Activated CD8-positive, alpha-beta memory T cell treated with anti-CD3 and anti-CD28 coated beads, Interleukin-2, amount 50 U/mL, for 24 hours (primary cell): ENCODE data around the gene MAP3K14.

Experiments
- DNase-seq: peaks from one replicate; pipeline ENCODE4 v3.0.0-alpha.2; 2020; ENCODE audit errors: extremely low read depth

Gene MAP3K14

DNA sequence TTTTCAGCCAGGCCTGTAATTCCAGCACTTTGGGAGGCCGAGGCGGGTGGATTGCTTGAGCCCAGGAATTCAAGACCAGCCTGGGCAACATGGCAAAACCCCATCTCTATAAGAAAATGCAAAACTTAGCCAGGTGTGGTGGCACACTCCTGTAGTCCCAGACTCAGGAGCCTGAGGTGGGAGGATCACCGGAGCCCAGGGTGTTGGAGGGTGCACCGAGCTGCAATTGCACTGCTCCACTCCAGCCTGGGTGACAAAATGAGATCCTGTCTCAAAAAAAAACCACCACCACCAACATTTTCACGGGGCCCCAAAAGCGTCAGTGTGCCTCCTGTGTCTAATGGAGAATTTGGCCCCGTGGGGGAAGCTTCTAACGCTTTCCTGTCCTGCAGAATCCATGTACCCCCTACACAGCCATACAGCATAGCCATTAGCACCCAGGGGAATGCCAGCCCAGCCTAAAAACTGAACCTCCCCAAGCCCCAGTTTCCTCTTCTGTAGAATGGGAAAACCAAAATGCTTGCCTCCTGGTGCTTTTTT, 22.2 kb upstream of the MAP3K14 start:
- DNase-seq = no peak

DNA sequence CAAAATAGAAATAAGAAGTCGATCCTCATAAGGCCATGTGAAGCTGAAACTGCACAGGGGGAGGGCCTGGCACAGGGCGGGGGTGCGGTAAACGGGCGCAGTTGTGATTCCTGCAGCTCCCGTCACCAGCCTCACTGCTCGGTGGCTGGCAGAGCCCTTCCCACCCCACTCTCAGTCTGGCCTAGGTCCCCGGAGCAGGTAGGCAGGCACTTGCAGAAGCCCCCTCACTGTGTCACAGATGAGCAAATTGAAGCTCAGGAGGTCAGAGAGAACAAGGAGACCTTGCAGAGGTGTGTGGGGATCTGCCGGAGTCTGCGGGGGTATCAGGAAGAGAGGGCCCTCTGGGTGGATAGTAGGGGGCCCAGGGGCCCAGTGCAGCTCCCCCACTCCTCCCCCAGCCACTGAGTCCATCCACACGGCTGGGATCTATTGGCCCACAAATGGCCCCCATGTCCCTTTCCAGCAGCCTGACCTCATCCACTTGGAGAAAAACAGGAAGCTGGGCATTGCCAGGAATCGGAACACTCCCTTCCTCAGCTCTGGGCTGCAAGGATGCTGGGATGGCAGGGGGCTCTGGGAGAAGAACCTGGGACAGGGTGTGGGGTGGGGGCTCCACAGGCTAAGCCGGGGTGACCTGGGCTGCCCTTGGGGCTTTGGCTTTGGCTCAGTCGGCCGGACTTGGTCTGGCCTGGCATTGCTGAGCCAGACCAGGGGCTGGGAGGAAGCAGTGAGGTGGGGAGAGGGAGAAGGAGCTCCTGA, 21.4 kb upstream of the MAP3K14 start:
- no peak for DNase-seq

DNA sequence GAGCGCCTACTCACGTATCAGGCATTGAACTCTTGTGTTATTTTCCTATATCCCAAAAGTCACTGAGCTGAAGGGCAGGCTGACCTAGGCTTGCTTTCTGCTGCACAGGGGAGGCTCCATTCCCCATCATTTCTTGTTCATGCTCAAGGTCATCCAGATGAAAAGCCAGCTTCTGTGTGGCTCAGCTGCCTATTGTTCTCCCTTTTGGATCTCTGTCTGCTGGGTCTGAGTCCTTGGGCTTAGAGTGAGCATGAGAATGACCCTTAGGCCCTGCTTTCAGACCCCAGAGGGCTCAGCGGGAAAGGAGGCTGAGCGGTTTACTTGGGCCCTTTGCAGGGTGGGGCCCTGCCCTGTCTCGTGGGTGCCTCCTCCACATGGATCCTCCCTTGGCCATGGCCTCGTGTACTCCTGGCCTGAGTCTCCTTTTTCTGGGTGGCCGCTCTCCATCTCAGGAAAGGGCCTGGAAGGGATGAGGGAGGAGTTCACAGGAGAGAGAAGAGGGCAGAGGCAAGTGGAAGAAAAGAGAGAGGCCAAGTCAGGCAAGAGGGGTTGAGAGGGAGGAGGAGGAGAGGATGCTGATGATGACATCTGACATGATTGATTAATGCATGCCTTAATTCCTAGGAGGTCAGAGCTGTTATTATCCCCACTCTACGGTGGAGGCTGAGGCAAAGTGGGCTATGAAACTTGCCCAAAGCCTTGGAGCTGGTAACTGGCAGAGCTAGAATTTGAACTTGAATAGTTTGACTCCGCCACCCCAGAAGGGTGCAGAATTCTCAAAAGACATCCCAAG, 19.8 kb upstream of the MAP3K14 start:
- no peak for DNase-seq

DNA sequence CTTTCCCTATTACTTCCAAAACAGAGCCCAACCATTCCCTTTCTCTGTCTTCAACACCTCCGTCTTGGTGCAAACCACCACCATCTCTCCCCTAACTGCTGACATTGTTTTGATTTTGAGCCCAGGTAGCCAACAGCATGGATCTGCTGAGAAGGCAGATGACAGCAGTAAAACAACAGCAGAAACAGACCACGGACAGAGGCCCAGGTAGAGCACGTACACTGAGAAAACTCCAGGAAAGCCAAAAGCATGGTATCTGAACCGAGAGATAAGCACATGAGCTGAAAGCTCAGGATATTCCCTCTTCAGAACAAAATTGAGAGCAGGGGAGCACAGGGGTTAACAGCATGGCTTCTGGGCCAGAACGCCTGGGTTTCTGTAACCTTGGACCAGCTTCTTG, 18.9 kb upstream of the MAP3K14 start:
- DNase-seq = no peak

DNA sequence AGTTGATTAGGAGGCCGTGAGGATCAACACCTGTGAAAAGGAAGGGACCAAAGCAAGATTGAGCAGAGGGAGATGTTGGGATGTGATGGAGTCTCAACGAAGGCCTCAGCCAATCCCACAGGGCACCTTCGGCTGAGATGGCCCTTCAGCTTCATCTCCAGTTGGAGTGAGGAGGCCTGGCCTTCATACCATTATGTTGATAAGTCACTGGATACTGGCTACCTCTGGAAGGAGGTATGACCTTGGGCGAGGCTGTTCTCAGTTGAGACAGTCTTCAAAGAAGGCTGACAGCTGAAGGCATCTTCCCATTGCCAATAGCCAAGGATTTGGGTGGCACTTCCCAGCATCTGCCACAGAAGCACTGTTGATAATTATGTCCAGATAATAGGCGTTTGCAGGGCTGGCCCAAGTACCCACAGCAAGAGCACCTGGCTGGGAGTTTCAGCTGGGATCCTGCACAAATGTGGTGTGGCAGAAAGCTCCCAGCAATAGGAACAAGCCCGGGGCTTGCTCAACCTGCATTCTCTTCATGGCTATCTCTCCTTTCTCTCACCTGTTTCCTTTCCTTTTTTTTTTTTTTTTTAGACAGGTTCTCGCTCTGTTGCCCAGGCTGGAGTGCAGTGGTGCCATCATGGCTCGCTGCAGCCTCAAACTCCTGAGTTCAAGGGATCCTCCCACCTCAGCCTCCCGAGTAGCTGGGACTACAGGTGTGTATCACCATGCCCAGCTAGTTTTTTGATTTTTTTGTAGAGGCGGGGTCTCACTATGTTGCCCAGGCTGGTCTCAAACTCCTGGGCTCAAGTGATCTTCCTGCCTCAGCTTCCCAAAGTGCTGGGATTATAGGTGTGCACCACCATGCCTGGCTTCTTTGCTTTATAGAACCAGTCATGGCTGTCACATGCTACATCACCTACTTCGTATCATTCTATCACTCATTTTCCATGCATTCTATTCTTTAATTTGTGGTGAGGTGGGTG, 18.2 kb upstream of the MAP3K14 start:
- DNase-seq = no peak

DNA sequence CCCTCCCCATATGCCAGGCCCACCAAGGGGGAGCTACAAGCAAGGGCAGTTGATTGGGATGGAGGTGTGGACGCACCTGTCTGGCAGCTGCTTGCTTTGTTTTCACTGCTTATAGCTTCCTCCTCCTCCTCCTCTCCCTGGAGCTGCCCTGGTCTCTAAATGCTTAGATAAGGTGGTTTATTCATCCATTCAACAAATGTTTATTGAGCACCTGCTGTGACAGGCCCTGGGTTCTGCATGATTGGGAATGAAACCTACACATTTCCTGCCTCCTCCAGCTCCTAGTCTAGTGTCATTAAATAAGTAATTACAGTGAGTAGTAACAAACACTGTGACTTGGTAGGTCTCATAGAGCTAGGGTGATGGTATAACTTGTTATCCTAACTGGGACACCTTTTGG, 17.4 kb upstream of the MAP3K14 start:
- DNase-seq = no peak

GRCh38 chr17:45333702-45334092, 16.9 kb upstream of the MAP3K14 start:
- DNase-seq = no peak

DNA sequence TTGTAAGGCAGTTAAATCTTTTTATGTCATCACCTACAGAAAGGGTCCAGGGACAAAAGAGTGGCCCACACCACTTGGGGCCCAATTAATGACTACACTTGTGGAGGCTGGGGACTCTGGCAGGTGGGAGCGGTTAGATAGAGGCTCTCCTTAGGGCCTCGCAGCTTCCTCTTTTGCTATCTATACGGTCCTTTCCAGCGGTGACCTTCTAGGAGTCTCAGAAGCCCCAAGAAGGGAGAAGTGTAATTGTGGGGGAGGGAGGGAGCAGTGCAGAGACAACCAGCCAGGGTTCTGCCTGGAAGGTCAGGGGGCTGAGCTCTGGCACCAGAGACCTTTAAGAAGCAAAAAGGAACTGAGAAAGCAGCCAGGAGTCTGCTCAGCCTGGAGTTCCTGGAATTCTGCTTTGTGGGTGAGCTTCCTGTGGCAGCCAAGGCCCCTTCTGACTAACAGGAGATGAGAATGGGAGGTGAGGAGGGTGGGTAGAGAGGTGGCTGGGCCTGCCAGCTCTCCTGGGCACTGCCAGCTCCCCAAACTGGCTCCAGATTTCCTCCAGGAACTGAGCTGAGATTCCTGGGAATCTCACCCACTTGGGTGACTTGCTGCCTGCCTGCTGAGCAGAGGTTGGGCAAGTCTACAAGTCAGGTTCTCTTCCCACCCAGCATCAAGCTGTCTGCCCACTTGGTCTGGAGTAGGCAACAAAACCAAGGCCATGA, 16.3 kb upstream of the MAP3K14 start:
- no peak for DNase-seq

- DNase-seq = no peak
Measured at GRCh38 chr17:45332505-45332904, 15.7 kb upstream of the MAP3K14 start.

DNA sequence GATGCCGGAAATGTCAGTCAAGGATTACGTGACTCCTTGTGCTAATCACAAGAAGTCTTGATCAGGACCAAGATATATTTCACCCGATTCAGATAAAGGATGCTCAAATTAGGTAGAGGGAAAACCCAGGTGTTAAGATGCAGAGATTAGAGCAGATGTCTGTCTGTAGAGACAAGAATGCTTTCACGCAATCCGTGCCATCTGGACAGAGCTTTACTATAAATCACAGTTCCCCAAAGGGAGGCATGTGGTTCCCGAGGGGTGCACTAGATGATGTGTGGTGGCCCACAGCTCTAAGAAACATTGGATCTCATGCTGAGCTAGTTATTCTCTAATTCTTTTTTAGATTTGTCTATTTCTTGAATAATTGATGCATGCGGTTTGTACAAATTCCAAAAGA, 9.8 kb upstream of the MAP3K14 start:
- no peak for DNase-seq

DNA sequence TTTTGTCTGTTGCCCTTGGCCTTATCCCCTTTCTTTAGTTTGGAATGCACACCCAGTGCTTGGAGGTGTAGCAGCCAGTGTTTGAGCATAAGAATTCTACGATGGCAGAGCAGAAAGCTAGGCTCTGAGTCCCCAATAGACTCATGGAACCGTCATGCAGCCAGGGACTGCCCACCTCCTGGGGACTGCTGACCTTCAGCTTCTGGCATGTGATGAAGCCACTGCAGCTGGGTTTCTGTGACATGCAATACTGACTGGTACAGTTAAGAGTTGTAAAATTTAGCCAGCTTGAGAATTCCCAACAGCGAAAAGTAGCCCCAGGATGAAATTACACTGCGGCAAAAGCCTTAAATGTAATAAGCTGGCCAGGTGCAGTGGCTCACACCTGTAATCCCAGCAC, 9.0 kb upstream of the MAP3K14 start:
- DNase-seq = no peak

- no peak for DNase-seq
Measured at GRCh38 chr17:45324336-45324735, 7.5 kb upstream of the MAP3K14 start.

DNA sequence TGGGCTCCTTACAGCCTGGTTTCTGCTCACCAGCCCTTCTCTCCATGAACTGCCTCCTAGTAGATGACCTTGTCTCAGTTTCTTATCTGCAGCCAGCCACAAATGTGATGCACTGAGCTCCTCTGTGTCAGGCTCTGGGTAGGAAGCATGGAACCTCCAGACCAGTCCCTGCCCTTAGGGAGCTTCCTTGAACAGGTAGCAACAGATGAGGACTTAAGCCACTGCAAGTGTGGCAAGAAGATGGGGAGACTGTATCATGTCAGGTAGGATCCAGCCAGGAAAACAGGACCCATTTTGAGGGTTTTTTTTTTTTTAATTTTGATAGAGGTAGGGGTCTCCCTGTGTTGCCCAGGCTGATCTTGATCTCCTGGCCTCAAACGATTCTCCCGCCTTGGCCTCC, 5.3 kb upstream of the MAP3K14 start:
- no peak for DNase-seq

DNA sequence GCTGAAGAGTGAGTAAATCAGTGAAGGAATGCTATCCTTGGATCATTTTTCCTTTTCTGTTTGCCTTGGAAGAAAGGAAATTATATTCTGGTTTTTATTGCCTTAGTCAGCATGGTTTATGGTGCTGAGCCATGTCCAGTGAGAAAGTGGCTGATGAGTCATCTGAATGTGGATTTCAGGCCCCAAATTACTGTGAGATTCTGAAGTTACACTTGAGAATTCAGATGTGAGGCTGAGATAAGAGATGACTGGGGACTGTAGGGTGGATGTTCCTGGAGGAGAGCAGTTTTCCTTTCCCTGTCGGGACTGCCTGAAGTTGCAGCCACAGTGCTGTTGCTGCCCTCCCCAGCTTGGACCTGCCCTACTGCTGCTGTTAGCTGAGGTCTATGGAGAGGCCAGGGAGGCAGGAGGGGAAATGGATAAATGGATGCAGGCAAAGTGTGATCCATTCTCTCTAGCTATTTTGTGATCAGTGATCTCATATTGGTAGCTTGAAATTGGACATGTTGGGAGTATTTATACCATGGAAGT, 4.2 kb upstream of the MAP3K14 start:
- no peak for DNase-seq

GRCh38 chr17:45320349-45320930, 3.6 kb upstream of the MAP3K14 start:
- DNase-seq = no peak

DNA sequence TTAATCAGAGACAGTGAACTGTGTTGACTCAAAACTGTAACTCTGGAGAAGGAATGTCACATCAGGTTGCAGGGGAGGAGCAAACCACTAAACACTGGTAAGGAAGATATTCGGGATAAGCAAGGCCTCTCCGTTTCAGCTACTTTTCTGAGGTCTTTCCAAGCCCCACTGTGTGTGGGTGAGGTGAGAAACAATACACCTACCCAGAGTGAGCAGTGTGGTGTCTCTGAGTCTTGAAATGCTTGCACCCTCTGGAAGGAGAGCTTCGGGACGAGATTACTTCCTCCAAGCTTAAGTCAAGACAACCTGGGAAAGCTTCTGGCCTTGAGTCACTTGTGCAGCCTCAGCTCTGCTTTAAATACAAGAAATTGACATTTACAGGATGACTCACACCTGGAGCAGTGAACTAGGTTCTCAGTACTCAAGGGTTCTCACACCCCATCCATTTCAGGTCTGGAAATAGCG, 2.5 kb upstream of the MAP3K14 start:
- DNase-seq = no peak

DNA sequence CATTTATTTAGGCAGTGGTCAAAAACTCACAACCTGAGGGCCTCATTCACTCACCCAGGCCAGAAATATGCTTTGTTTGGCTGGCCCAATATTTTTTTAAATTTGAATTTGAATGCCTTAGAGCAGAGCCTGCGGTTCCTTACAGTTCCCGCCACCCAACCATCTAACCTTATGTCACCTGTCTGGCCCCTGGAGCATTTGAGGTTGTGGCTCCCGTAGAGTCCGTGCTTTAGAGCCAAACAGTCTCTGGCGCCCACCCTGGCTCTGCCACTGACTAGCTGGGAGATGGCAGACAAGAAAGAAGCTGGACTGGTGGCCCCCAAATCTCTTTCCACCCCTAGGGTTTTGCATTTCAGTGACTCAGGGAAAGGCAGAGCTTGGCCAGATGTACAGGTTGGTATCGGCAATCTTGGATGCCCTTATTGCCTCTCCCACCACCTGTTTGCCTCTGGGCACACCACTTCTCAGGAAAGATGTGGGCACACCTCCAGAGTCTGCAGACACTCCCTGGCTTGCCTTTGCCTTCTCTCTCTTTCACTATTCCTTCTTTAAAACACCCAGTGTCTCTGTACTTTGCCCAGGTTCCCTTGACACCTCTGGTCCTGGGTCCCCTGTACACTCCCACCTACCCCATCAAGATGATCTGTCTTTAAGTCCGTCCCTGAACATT, 1.9 kb upstream of the MAP3K14 start:
- DNase-seq = no peak

DNA sequence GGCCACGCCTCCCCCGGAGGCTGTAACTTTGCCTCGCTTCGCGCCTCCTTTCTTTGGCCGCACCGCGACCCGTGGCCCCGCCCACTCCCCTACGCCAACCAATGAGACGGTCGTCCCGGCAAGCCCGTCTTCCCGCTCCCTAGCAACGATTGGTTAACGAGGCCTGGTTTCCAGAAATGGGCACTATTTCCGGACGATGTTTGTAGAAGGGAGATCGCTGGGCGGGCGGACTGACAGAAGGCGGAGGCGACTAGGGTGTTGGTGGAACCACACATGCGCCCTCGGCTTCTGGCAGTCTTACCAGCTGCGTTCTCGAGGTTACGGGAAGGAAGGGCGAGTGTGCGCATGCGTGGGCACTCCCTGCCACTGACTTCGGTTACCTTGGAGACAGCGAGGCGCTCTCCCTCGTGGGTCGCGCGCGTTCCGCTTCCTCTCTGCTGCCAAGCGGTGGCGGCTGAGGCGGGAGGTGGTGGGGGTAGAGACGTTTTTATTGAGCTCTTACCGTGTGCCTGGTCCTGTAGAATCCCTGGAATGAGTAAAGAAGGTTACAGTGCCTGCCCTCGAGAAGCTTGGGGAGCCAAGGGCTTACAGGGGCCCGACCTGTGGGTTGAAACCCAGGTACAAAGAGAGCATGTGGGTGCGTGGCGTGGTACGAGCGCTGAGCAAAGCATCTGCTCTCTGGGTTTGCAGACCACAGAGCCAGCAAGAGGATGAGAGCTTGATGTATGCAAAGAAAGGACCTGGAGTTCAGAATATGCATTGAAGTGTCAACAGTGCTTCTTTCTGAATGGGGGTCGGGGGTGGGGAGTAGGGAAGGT, 500 bp upstream of the MAP3K14 start:
- peak; percentile 100 for DNase-seq
